Peyer's patch (tissue), 4 donors: ENCODE data around the gene GRM3. TPM values are rescaled to one million over a fixed set of nuclear protein-coding genes. Genes with fewer than 3 reads are reported as not detected.

Source experiments
- DNase-seq, 3 donors: peaks; one replicate each; pipeline ENCODE4 v3.0.0-alpha.2; 2017 to 2019
- H3K27ac ChIP-seq, 4 donors: fragments of 200-600 bp; sonication (generic); one replicate each; pipeline ENCODE4 v1.5.1; 2016 to 2019
- H3K27me3 ChIP-seq, 2 donors: fragments of 200-600 bp; sonication (generic); one replicate each; pipeline ENCODE4 v1.5.1; 2019
- H3K36me3 ChIP-seq, 3 donors: fragments of 200-600 bp; sonication (generic); one replicate each; pipeline ENCODE4 v1.5.1; 2016 to 2019
- H3K4me1 ChIP-seq, 4 donors: fragments of 200-600 bp; sonication (generic); one replicate each; pipeline ENCODE4 v1.5.1; 2016 to 2019
- H3K4me3 ChIP-seq, 4 donors: fragments of 200-600 bp; sonication (generic); 1 replicate in 3 of 4; 2 replicates in 1 of 4; pipeline ENCODE4 v1.5.1; 2016 to 2019; ENCODE audit warnings: mild to moderate bottlenecking in 1 of 4
- H3K9me3 ChIP-seq, 4 donors: fragments of 200-600 bp; sonication (generic); one replicate each; pipeline ENCODE4 v1.5.1; 2016 to 2019; ENCODE audit warnings: mild to moderate bottlenecking in 1 of 4
- CTCF ChIP-seq, 6 experiments: fragments of 450-650 bp in 4 of 6; fragments of 200-600 bp in 2 of 6; sonication (generic) in 1 of 6; IDR thresholded peaks; one replicate each; pipeline ENCODE4 v1.5.1; 2017 to 2019; ENCODE audit warnings: antibody characterized with exemption in 6 of 6, mild to moderate bottlenecking in 3 of 6, moderate library complexity in 1 of 6
- POLR2A ChIP-seq, 2 donors: fragments of 450-650 bp; IDR thresholded peaks; one replicate each; pipeline ENCODE4 v1.5.1; 2017; ENCODE audit warnings: antibody characterized with exemption in 2 of 2, mild to moderate bottlenecking in 2 of 2, moderate library complexity in 2 of 2
- total RNA-seq, 4 donors: library from RNA; depleted of rRNA; stranded (reverse); fragments of >200 nt; gene quantifications; one replicate each; pipeline ENCODE4 v1.1.0, GENCODE V29; 2016

Gene GRM3
- total RNA-seq, 4 donors from 2014 or later = not detected

GRCh38 chr7:86747698-86748097 lies 104.0 kb downstream of the GRM3 start:
- Histone ChIP-seq H3K9me3 (no peaks in the 10 kb centered on the region), H3K4me1 (no peaks in the 10 kb centered on the region), H3K4me3 (no peak overlapping the region), H3K27ac (no peak overlapping the region), H3K27me3 (no peaks in the 10 kb centered on the region), H3K36me3 (no peaks in the 10 kb centered on the region)
- TF ChIP-seq POLR2A (IDR thresholded peaks at IDR 0.05) = no peak
- TF ChIP-seq CTCF (IDR thresholded peaks at IDR 0.05) = no peak
- no peak for DNase-seq

DNA sequence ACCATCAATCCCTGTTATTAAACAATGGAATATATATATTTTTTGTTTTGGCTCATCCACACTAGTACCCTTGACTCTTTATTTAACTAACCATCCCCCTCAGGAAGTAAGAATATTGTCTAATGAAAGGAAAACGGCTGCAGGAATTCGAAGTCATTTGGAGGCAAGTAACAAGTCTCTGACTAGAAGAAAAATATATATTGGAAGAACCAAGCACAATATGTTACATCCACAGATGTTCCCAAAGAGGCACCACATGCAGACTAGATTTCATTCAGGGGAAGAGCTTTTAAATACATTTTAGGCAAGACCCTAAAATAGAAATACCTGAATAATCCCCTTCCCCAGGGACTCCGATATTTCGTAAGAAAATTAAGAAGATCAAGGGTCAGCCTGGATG lies 104.5 kb downstream of the GRM3 start:
- H3K4me1 ChIP-seq = no peaks in the 10 kb centered on the region
- DNase-seq = no peak
- H3K9me3 ChIP-seq = no peaks in the 10 kb centered on the region

DNA sequence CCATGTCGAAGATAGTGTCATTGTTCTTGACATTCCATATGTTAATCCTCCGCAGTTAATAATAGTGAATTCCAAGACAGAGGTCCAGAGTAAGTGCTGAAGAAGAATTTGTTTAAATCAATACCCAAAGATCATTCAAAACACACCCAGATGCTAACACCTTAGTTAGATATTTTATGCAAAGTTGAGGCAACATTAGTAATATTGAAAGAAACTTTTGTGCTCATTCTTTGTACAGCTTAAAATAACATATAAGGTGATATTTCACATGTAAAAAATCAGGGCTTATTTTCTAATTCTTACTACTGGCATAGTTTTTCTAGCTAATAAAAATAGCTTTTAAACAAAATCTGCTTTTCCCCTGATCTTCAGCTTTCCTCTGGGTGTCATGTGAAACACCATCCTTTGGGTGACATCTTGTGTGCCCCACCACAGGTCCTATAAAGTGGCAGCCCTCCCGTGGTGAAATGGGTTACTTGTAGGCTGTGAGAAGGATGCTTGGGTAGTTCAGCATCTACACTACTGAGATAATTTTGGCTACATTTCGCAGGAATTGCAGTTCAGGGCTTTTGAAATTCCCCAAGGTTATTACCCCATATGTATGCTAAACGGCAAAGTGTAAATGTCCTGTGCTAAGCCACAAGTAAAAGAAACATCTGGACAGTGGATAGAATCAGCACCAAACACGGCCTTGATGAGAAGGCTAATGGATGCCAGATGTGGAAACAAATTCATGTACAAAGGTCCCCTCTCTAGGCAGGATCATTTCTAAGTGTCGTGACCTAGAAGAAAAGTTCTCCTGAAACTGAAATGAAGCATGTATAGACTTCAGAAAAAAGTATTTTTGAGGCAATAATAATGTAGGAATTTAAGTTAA lies 105.4 kb downstream of the GRM3 start:
- no peaks in the 10 kb centered on the region for H3K36me3 ChIP-seq
- TF ChIP-seq POLR2A (IDR thresholded peaks at IDR 0.05) (no peak), CTCF (IDR thresholded peaks at IDR 0.05) (no peak)
- no peaks in the 10 kb centered on the region for H3K4me1 ChIP-seq
- no peak for DNase-seq
- no peak overlapping the region for H3K27ac ChIP-seq
- H3K27me3 ChIP-seq = no peaks in the 10 kb centered on the region
- no peaks in the 10 kb centered on the region for H3K9me3 ChIP-seq
- H3K4me3 ChIP-seq = no peak overlapping the region

More for the DNA sequence above, 104.5 kb downstream of the GRM3 start:
- no peaks in the 10 kb centered on the region for H3K27me3 ChIP-seq
- H3K36me3 ChIP-seq = no peaks in the 10 kb centered on the region
- no peak overlapping the region for H3K4me3 ChIP-seq
- TF ChIP-seq POLR2A (IDR thresholded peaks at IDR 0.05) = no peak
- no peak for TF ChIP-seq CTCF (IDR thresholded peaks at IDR 0.05)
- no peak overlapping the region for H3K27ac ChIP-seq

DNA sequence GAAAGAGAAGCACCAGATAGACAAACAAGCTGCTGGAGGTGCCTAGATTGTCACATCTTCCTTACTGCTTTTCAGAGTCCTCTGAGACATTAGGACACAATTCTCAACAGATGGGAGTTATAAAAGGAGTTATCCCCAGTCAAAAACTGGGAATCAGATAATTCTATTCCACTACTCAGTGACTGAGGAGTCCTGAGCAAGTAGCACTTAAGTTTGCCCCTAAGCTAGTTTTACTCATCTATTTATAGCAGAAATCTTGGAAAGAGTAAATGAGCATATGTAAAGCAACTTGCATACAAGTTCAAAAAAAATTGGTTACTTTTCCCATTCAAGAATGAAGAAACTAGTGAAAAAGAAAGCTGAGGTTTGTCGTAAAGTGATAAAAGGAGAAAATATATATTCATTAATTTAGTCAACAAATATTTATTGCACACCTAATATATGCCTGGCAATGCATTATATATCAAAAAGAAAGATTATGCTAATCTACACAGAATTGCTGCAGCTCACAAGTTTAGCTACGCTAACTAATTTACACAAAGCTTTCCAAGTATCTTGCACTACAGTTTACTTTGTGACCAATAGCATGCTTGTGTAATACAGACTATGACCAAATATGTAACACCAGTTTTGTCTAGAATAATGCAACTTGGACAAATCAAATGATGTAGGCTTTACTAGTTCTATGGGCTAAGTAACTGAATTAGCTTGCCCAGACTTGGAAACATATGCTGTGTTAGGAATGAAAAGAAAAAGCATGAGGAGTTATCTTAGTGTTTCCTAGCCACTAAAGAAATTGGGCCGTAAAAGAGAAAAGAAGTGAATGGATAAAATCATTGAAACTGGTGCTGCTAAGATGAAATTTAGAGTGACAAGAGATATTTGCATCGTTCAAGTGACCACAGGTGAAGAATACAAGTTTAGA lies 106.3 kb downstream of the GRM3 start:
- no peak for TF ChIP-seq CTCF (IDR thresholded peaks at IDR 0.05)
- TF ChIP-seq POLR2A (IDR thresholded peaks at IDR 0.05) = no peak
- DNase-seq = no peak
- Histone ChIP-seq H3K27ac (no peak overlapping the region), H3K9me3 (no peaks in the 10 kb centered on the region), H3K4me1 (no peaks in the 10 kb centered on the region), H3K27me3 (no peaks in the 10 kb centered on the region), H3K36me3 (no peaks in the 10 kb centered on the region), H3K4me3 (no peak overlapping the region)

- no peak for DNase-seq
- H3K4me1 ChIP-seq = no peaks in the 10 kb centered on the region
- no peaks in the 10 kb centered on the region for H3K9me3 ChIP-seq
- no peaks in the 10 kb centered on the region for H3K27me3 ChIP-seq
- no peak overlapping the region for H3K27ac ChIP-seq
- TF ChIP-seq POLR2A (IDR thresholded peaks at IDR 0.05) = no peak
- TF ChIP-seq CTCF (IDR thresholded peaks at IDR 0.05) = no peak
- no peaks in the 10 kb centered on the region for H3K36me3 ChIP-seq
- no peak overlapping the region for H3K4me3 ChIP-seq
Measured at GRCh38 chr7:86760236-86760635, 116.5 kb downstream of the GRM3 start.
